GM21360 (cell line): ENCODE results near the gene KBTBD12.

Source experiments
- ATAC-seq: cut with Tn5 transposase; IDR thresholded peaks from one replicate; pipeline ENCODE4 v1.9.1; 2021; ENCODE audit warnings: mild to moderate bottlenecking, moderate library complexity; ENCODE audit not compliant: unreplicated experiment

Gene KBTBD12

GRCh38 chr3:127951276-127951675 is 36.2 kb downstream of the KBTBD12 start:
- ATAC-seq: no peak

GRCh38 chr3:127953091-127954035 is 38.3 kb downstream of the KBTBD12 start:
- ATAC-seq: no peak

GRCh38 chr3:127954640-127955039 is 39.6 kb downstream of the KBTBD12 start:
- ATAC-seq: no peak

GRCh38 chr3:127955728-127956127 is 40.7 kb downstream of the KBTBD12 start:
- ATAC-seq: no peak

- ATAC-seq: no peak
Observed at GRCh38 chr3:127959041-127959440, 44.0 kb downstream of the KBTBD12 start.

GRCh38 chr3:127959873-127960272 is 44.8 kb downstream of the KBTBD12 start:
- ATAC-seq: no peak

- ATAC-seq: no peak
Observed at GRCh38 chr3:127960421-127960965, 45.5 kb downstream of the KBTBD12 start.

GRCh38 chr3:127961124-127961523 is 46.1 kb downstream of the KBTBD12 start:
- ATAC-seq: no peak

- ATAC-seq: no peak
Observed at GRCh38 chr3:127961963-127962362, 46.9 kb downstream of the KBTBD12 start.

GRCh38 chr3:127962937-127963336 is 47.9 kb downstream of the KBTBD12 start:
- no peak for ATAC-seq

- ATAC-seq: no peak
Observed at GRCh38 chr3:127964053-127964452, 49.0 kb downstream of the KBTBD12 start.

GRCh38 chr3:127964816-127965215 is 49.8 kb downstream of the KBTBD12 start:
- ATAC-seq: no peak

- no peak for ATAC-seq
Observed at GRCh38 chr3:127967316-127967715, 52.3 kb downstream of the KBTBD12 start.

GRCh38 chr3:127970966-127971592 is 56.0 kb downstream of the KBTBD12 start:
- ATAC-seq: no peak

- no peak for ATAC-seq
Observed at GRCh38 chr3:127974226-127974625, 59.2 kb downstream of the KBTBD12 start.

GRCh38 chr3:127975153-127976029 is 60.4 kb downstream of the KBTBD12 start:
- no peak for ATAC-seq

- ATAC-seq: no peak
Observed at GRCh38 chr3:127978636-127979035, 63.6 kb downstream of the KBTBD12 start.

GRCh38 chr3:127979473-127979872 is 64.4 kb downstream of the KBTBD12 start:
- ATAC-seq: no peak

- no peak for ATAC-seq
Observed at GRCh38 chr3:127981097-127981496, 66.1 kb downstream of the KBTBD12 start.

GRCh38 chr3:127982155-127982554 is 67.1 kb downstream of the KBTBD12 start:
- ATAC-seq: no peak
